Upper lobe of left lung (tissue), 4 donors: ENCODE data around the gene ASTN2.
"Not testable (repeated sequence)": the region's sequence is repeated elsewhere in the genome, so short reads cannot be mapped to it uniquely, and the experiment has no call there.

Experiments used
- CTCF ChIP-seq, 6 experiments: fragments of 450-650 bp in 4 of 6; fragments of 200-600 bp in 2 of 6; sonication (generic) in 2 of 6; IDR thresholded peaks; one replicate each; pipeline ENCODE4 v1.5.1; 2016 to 2019; ENCODE audit warnings: antibody characterized with exemption in 6 of 6
- EP300 ChIP-seq, 4 donors: sonication (generic); formaldehyde crosslinking; IDR thresholded peaks; one replicate each; pipeline ENCODE4 v1.5.1; 2017; ENCODE audit warnings: antibody characterized with exemption in 4 of 4, control low read depth in 2 of 4
- POLR2A ChIP-seq, 4 donors: fragments of 450-650 bp; IDR thresholded peaks; one replicate each; pipeline ENCODE4 v1.5.1; 2016 to 2017; ENCODE audit warnings: antibody characterized with exemption in 4 of 4, mild to moderate bottlenecking in 2 of 4
- POLR2AphosphoS5 ChIP-seq, 2 donors: sonication (generic); formaldehyde crosslinking; IDR thresholded peaks; one replicate each; pipeline ENCODE4 v1.5.1; 2017; ENCODE audit warnings: antibody characterized with exemption in 2 of 2

GRCh38 chr9:116838468-116838867 is 576.4 kb downstream of the ASTN2 start:
- not testable (repeated sequence) for TF ChIP-seq POLR2A, CTCF, POLR2AphosphoS5, EP300 (IDR thresholded peaks at IDR 0.05)
